ENCODE results near the gene TRAF3IP3.

GRCh38 chr1:209755926-209756614, at the start of gene TRAF3IP3:
- no peak for TF ChIP-seq ZNF274 (IDR thresholded peaks at IDR 0.05; ENCODE audit: low read depth, low read length)
- TF ChIP-seq SUZ12 (IDR thresholded peaks at IDR 0.05; ENCODE audit: extremely low read depth, insufficient read depth, insufficient read length), result no peak
